DOHH2 (cell line): ENCODE results near the gene RABL2B.
"Not testable (repeated sequence)": the region's sequence is repeated elsewhere in the genome, so short reads cannot be mapped to it uniquely, and the experiment has no call there.

Source experiments
- H3F3A ChIP-seq: fragments of 200-600 bp; sonication (generic), shearing (Covaris generic); 2 replicates; pipeline ENCODE4 v1.6.0; 2016; ENCODE audit warnings: antibody characterized with exemption, mild to moderate bottlenecking; ENCODE audit not compliant: control insufficient read depth, insufficient read depth
- H3K27ac ChIP-seq: fragments of 200-600 bp; sonication (generic); 2 replicates; pipeline ENCODE4 v1.5.1; 2014; ENCODE audit warnings: low read depth, mild to moderate bottlenecking, low read length, moderate library complexity
- H3K27me3 ChIP-seq: fragments of 200-600 bp; sonication (generic); 2 replicates; pipeline ENCODE4 v1.6.1; 2014; ENCODE audit warnings: mild to moderate bottlenecking, low read length, mixed read lengths; ENCODE audit not compliant: control insufficient read depth
- H3K36me3 ChIP-seq: fragments of 200-600 bp; sonication (generic); 2 replicates; pipeline ENCODE4 v1.6.1; 2014; ENCODE audit warnings: mild to moderate bottlenecking, low read length, moderate library complexity, mixed read lengths; ENCODE audit not compliant: control insufficient read depth
- H3K4me1 ChIP-seq: fragments of 200-600 bp; sonication (generic); 2 replicates; pipeline ENCODE4 v1.6.1; 2014; ENCODE audit warnings: mild to moderate bottlenecking, low read length, mixed read lengths; ENCODE audit not compliant: control insufficient read depth
- H3K4me2 ChIP-seq: fragments of 200-600 bp; sonication (generic); 2 replicates; pipeline ENCODE4 v1.6.0; 2014; ENCODE audit warnings: mild to moderate bottlenecking, low read length, moderate library complexity
- H3K4me3 ChIP-seq: fragments of 200-600 bp; sonication (generic); 2 replicates; pipeline ENCODE4 v1.5.1; 2014; ENCODE audit warnings: mild to moderate bottlenecking, low read length, mixed read lengths
- H3K79me2 ChIP-seq: fragments of 200-600 bp; sonication (generic); 2 replicates; pipeline ENCODE4 v1.6.1; 2014; ENCODE audit warnings: mild to moderate bottlenecking, low read length, mixed read lengths; ENCODE audit not compliant: control insufficient read depth
- H3K9me2 ChIP-seq: fragments of 200-600 bp; sonication (generic); replicated peaks from 2 replicates; pipeline ENCODE4 v1.6.1; 2014; ENCODE audit warnings: mild to moderate bottlenecking, low read length, mixed read lengths; ENCODE audit not compliant: control insufficient read depth
- H3K9me3 ChIP-seq: fragments of 200-600 bp; sonication (generic); 2 replicates; pipeline ENCODE4 v1.6.1; 2014; ENCODE audit warnings: antibody characterized with exemption, low read length, mixed read lengths; ENCODE audit not compliant: control insufficient read depth, insufficient read depth
- H4K20me1 ChIP-seq: fragments of 200-600 bp; sonication (generic); 2 replicates; pipeline ENCODE4 v1.6.0; 2014; ENCODE audit warnings: low read depth, mild to moderate bottlenecking, antibody characterized with exemption, low read length, moderate library complexity; ENCODE audit not compliant: control insufficient read depth, insufficient read depth

RABL2B gene

DNA sequence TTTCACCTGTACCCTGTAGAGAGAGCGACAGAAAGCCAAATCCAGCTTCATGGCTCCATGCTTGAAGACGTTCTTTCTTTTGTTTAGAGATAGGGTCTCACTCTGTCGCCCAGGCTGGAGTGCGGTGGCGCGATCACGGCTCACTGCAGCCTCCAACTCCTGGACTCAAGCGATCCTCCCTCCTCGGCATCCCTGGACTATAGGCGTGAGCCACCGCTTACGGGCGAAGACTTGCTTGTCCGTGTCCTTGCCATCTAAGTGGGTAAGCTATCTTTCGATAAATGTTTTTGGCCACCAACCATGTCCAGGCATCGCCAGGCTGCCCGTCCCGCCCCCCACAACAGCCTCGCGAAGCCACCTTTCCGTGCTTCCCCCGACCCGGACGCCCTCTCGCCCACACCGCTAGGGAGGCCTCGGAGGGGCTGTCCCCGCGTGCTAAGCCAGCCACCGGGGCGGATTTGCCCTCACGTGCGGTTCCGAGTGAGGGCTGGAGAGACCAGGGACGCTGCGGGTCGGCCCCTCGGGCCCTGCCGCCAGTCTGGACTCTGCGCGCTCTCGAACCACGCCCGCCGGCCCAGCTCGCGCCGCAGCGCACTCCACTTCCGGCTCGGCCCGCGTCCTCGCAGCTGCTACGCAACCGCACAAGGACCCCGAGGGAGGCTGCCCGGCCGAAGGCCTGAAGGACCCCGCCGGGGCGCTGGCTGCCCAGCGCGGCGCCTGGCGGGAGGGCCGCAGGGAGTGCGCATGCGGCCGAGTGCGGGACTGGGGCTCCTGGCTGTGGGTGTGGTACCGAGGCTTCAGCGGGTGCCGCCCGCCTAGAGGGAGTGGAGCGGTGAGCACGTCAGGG is at the start of gene RABL2B:
RABL2B (minus strand) TSS at position 604 of the 847 bp plus-strand sequence. CDS start 1,342 bp downstream, outside the sequence.
- H4K20me1 ChIP-seq, H3K27me3 ChIP-seq, H3K36me3 ChIP-seq, H3K79me2 ChIP-seq, H3K27ac ChIP-seq, H3F3A ChIP-seq, H3K9me3 ChIP-seq, H3K4me1 ChIP-seq, H3K9me2 ChIP-seq: not testable (repeated sequence)
- Histone ChIP-seq H3K4me3 (peak within 1 kb of the TSS; percentile 72), H3K4me2 (peak within 1 kb of the TSS; percentile 62)

DNA sequence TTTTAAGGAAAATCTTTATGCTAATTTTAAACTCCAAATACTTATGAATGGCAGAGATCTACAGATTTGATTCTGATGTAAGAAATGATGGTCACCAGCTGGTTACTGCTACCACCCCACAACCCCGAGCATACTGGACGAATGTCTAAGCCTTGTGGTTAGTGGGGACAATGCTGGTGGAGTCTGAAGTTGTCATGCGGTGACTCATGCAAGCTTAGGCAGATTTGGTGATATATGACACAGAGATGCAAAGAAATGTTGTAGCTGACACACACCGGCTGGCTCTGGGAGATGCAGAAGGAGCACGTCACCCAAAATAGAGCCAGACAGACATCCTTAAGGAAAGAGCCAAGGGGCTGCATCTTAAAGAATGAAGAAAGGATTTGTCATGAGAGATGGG is 3.5 kb upstream of the RABL2B start:
- H3K4me1 ChIP-seq, H3K79me2 ChIP-seq, H3K27ac ChIP-seq, H3F3A ChIP-seq, H3K9me3 ChIP-seq, H3K4me3 ChIP-seq, H3K9me2 ChIP-seq, H4K20me1 ChIP-seq, H3K36me3 ChIP-seq, H3K27me3 ChIP-seq, H3K4me2 ChIP-seq: not testable (repeated sequence)

DNA sequence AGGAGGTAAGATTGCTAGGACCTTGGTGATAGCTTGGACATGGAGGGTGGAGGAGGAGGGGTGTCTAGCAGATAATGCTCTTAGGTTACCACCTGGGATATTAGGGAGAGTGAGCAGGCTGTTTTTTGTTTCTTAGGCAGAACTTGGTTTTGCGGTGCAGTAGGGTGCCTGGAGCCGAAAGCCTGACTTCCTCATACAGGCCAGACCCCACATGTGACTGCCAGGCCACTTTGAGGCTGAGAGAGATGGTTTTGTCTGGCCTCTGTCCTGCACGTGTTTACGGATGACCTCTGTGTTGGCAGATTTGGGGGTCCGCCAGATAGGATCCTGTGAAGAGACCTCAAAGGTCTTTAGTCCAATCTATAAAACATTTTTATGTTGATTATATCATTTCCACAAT is 1.9 kb upstream of the RABL2B start:
- not testable (repeated sequence) for H3F3A ChIP-seq, H3K79me2 ChIP-seq, H3K36me3 ChIP-seq, H3K9me2 ChIP-seq, H3K4me3 ChIP-seq, H3K4me2 ChIP-seq, H3K9me3 ChIP-seq, H3K4me1 ChIP-seq, H3K27me3 ChIP-seq, H4K20me1 ChIP-seq, H3K27ac ChIP-seq

DNA sequence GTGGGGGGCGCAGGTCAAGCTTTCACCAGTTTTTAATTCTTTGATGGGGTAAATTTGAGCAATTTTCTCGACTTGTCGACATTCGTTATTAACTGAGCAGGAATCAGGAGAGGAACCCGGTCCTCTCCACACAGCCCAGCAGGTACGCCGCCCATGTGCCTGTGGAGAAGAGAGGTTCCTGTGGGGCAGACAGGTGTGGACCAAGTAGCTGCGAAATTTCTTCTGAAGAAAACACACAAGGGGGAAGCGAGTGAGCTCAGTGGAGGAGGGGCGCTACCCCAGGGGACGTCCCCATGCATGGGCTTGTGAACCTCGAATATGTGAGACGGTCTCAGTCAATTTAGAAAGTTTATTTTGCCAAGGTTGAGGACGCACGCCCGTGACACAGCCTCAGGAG is 442 bp upstream of the RABL2B start:
- not testable (repeated sequence) for H3K9me2 ChIP-seq, H4K20me1 ChIP-seq, H3K27me3 ChIP-seq, H3F3A ChIP-seq, H3K79me2 ChIP-seq, H3K4me1 ChIP-seq, H3K27ac ChIP-seq, H3K36me3 ChIP-seq, H3K9me3 ChIP-seq
- Histone ChIP-seq H3K4me3 (peak overlapping the region; percentile 72), H3K4me2 (peak overlapping the region; percentile 62)

DNA sequence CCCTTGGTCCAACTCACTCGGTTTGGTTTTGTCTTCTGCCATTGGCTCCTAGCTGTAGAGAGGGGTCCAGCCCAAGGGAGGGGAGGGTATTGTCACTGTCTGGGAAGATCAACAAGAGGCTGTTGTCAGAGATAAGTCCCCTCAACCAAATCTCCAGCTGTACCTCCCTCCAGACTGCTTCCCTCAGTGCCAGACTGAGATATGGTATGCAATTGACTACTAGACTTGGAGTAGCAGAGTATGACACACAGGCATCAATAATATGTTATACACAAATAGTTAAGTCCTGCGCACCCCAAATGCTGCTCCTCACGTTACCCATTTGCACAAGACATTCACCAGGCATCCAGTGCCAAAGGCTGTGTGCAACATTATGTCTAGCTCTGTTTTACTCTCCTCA is 1.2 kb downstream of the RABL2B start:
- not testable (repeated sequence) for H3K9me2 ChIP-seq, H3K27ac ChIP-seq, H3K27me3 ChIP-seq, H3F3A ChIP-seq, H4K20me1 ChIP-seq, H3K4me1 ChIP-seq, H3K79me2 ChIP-seq, H3K9me3 ChIP-seq, H3K4me2 ChIP-seq, H3K36me3 ChIP-seq, H3K4me3 ChIP-seq

GRCh38 chr22:50780244-50780643 is 3.2 kb downstream of the RABL2B start:
- not testable (repeated sequence) for H3K27me3 ChIP-seq, H3K4me1 ChIP-seq, H3K27ac ChIP-seq, H3K79me2 ChIP-seq, H3K4me2 ChIP-seq, H4K20me1 ChIP-seq, H3K36me3 ChIP-seq, H3K9me3 ChIP-seq, H3F3A ChIP-seq, H3K9me2 ChIP-seq, H3K4me3 ChIP-seq

DNA sequence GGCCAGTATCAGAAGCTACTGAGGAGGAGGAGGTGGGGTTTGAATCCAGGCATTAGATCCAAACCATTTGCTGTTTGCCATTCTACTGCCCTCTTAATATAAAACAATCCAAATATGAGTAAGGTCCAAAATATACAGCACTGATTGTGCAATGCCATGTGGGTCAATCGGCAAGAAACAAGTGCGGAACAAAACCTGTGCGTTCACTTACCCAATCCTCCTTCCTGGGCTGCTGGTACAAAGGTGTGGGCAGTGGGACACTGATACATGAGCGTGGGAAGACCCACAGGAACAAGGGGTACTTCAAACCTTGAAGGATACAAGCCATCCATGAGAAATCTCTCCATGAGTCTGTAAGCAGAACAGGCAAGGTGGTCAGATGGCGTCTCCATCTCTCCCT is 5.8 kb downstream of the RABL2B start:
- not testable (repeated sequence) for H3K4me2 ChIP-seq, H3K27me3 ChIP-seq, H3K4me3 ChIP-seq, H3K36me3 ChIP-seq, H3K9me3 ChIP-seq, H3K9me2 ChIP-seq, H3F3A ChIP-seq, H3K4me1 ChIP-seq, H3K27ac ChIP-seq, H4K20me1 ChIP-seq, H3K79me2 ChIP-seq
